Measurements from ENCODE around the gene LCN6.

DNA sequence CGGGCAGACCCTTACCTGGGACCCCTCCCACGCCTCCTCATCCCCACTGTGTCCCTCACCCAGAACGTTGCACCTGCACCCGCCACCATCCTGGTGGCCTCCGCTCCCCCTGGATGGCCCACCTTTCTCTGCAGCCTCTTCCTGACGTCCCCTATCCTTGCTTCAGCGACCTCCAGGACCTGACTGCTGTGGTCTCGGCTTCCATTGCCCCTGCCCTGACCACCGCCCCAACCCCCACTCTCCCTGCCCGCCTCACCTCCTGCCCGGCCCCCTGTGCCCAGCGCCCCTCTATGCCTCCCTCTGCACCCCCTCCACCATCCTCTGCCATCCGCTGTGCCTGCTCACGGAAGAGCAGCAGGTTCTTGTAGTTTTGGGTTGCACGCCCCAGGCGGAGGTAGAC, 7.8 kb downstream of the LCN6 start:
- TF ChIP-seq, protein P1, sequence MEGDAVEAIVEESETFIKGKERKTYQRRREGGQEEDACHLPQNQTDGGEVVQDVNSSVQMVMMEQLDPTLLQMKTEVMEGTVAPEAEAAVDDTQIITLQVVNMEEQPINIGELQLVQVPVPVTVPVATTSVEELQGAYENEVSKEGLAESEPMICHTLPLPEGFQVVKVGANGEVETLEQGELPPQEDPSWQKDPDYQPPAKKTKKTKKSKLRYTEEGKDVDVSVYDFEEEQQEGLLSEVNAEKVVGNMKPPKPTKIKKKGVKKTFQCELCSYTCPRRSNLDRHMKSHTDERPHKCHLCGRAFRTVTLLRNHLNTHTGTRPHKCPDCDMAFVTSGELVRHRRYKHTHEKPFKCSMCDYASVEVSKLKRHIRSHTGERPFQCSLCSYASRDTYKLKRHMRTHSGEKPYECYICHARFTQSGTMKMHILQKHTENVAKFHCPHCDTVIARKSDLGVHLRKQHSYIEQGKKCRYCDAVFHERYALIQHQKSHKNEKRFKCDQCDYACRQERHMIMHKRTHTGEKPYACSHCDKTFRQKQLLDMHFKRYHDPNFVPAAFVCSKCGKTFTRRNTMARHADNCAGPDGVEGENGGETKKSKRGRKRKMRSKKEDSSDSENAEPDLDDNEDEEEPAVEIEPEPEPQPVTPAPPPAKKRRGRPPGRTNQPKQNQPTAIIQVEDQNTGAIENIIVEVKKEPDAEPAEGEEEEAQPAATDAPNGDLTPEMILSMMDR (IDR thresholded peaks at IDR 0.05; ENCODE audit: insufficient read depth, low read depth, low read length) = no peak
- TF ChIP-seq EZH2 (IDR thresholded peaks at IDR 0.05; ENCODE audit: insufficient read depth, low read length) = no peak

Data from astrocyte (in vitro differentiated cells and primary cell).